ENCODE results near the gene MAP1LC3C.

Gene MAP1LC3C

GRCh38 chr1:241999026-241999425 lies at the start of gene MAP1LC3C:
MAP1LC3C (minus strand) TSS chr1:241999098; CDS start chr1:241999008, 90 bp downstream.
- no peak for DNase-seq (ENCODE audit: low read depth)

- DNase-seq (ENCODE audit: low read depth) = no peak
These were observed 44.3 kb upstream of the MAP1LC3C start for GRCh38 chr1:242043165-242043564.

GRCh38 chr1:242034392-242034791 lies 35.5 kb upstream of the MAP1LC3C start:
- no peak for DNase-seq (ENCODE audit: low read depth)

- no peak for DNase-seq (ENCODE audit: low read depth)
These were observed 34.5 kb upstream of the MAP1LC3C start for GRCh38 chr1:242033447-242033846.

GRCh38 chr1:242030071-242030470 lies 31.2 kb upstream of the MAP1LC3C start:
- no peak for DNase-seq (ENCODE audit: low read depth)

- DNase-seq (ENCODE audit: low read depth) = no peak
These were observed 26.8 kb upstream of the MAP1LC3C start for GRCh38 chr1:242025681-242026080.

- no peak for DNase-seq (ENCODE audit: low read depth)
These were observed 24.9 kb upstream of the MAP1LC3C start for GRCh38 chr1:242023805-242024204.

- no peak for DNase-seq (ENCODE audit: low read depth)
These were observed 20.1 kb upstream of the MAP1LC3C start for GRCh38 chr1:242019018-242019417.

- DNase-seq (ENCODE audit: low read depth) = no peak
These were observed 18.8 kb upstream of the MAP1LC3C start for GRCh38 chr1:242017580-242018233.

- DNase-seq (ENCODE audit: low read depth) = no peak
These were observed 17.6 kb upstream of the MAP1LC3C start for GRCh38 chr1:242016479-242016878.

GRCh38 chr1:242011894-242012660 lies 13.2 kb upstream of the MAP1LC3C start:
- no peak for DNase-seq (ENCODE audit: low read depth)

- DNase-seq (ENCODE audit: low read depth) = no peak
These were observed 10.1 kb upstream of the MAP1LC3C start for GRCh38 chr1:242008826-242009495.

- no peak for DNase-seq (ENCODE audit: low read depth)
These were observed 8.1 kb upstream of the MAP1LC3C start for GRCh38 chr1:242006976-242007375.

GRCh38 chr1:242005866-242006535 lies 7.1 kb upstream of the MAP1LC3C start:
- no peak for DNase-seq (ENCODE audit: low read depth)

- no peak for DNase-seq (ENCODE audit: low read depth)
These were observed 6.0 kb upstream of the MAP1LC3C start for GRCh38 chr1:242004751-242005495.

- no peak for DNase-seq (ENCODE audit: low read depth)
These were observed 3.6 kb upstream of the MAP1LC3C start for GRCh38 chr1:242002510-242002909.

GRCh38 chr1:242002072-242002471 lies 3.2 kb upstream of the MAP1LC3C start:
- no peak for DNase-seq (ENCODE audit: low read depth)

GRCh38 chr1:242000434-242000833 lies 1.5 kb upstream of the MAP1LC3C start:
- DNase-seq (ENCODE audit: low read depth) = no peak

- no peak for DNase-seq (ENCODE audit: low read depth)
These were observed 431 bp downstream of the MAP1LC3C start for GRCh38 chr1:241998412-241998921.

GRCh38 chr1:241997401-241997998 lies 1.4 kb downstream of the MAP1LC3C start:
- no peak for DNase-seq (ENCODE audit: low read depth)

- no peak for DNase-seq (ENCODE audit: low read depth)
These were observed 4.7 kb downstream of the MAP1LC3C start for GRCh38 chr1:241994171-241994570.

Measured in GM04504 (cell line).